Posterior vena cava (tissue), 2 donors: ENCODE measurements around the gene RNF8. TPM values are rescaled to one million over a fixed set of nuclear protein-coding genes. Genes with fewer than 3 reads are reported as not detected.
"Not testable (repeated sequence)": the region's sequence is repeated elsewhere in the genome, so short reads cannot be mapped to it uniquely, and the experiment has no call there.

ENCODE experiments used
- DNase-seq: peaks from one replicate; pipeline ENCODE4 v3.0.0-alpha.2; 2020; ENCODE audit warnings: low spot score
- intact Hi-C, 2 donors: fragments of 100-400 bp; cut with DNase I; formaldehyde crosslinking; loops; one replicate each; pipeline versions ENCODE4 v1.14.1 to v1.14.2; 2022 to 2023
- total RNA-seq, 2 donors: library from RNA; stranded (reverse); fragmentation: NEBNext Ultra II Directional; extraction: Animal tissue kit (Norgen Biotek cat#: 25700); gene quantifications; one replicate each; pipeline ENCODE4 v1.2.1, GENCODE V29; 2021
- donor health status: DM: yes; HTN: yes; CAD: no.
- donor health status: DM: yes; HTN: yes; CAD: no.

The RNF8 gene
- total RNA-seq, 2 donors from 2014 or later, result 13.6 to 14.0 TPM

GRCh38 chr6:37319156-37319555 is 34.6 kb upstream of the RNF8 start:
- intact Hi-C loops, result loop anchor here in 1 of 2 donors (10.0 kb wide), 1 partner anchor 376 kb away; the partner anchor contains the start of gene MDGA1

GRCh38 chr6:37319856-37320480 is 33.8 kb upstream of the RNF8 start:
- intact Hi-C loops, result loop anchor here in 1 of 2 donors (10.0 kb wide), 1 partner anchor 375 kb away; the partner anchor contains the start of gene MDGA1
- DNase-seq, result no peak

More at GRCh38 chr6:37319156-37319555, 34.6 kb upstream of the RNF8 start:
- DNase-seq, result no peak

- DNase-seq, result no peak
- intact Hi-C loops, result no loop called here
Observed at GRCh38 chr6:37320646-37321045, 33.1 kb upstream of the RNF8 start.

GRCh38 chr6:37321101-37321500 is 32.7 kb upstream of the RNF8 start:
- no peak for DNase-seq
- intact Hi-C loops, result no loop called here

GRCh38 chr6:37321516-37322415 is 32.0 kb upstream of the RNF8 start:
- DNase-seq, result no peak
- intact Hi-C loops, result no loop called here

- intact Hi-C loops, result no loop called here
- DNase-seq, result no peak
Observed at GRCh38 chr6:37323580-37323979, 30.2 kb upstream of the RNF8 start.

- intact Hi-C loops, result no loop called here
- DNase-seq, result no peak
Observed at GRCh38 chr6:37324131-37325033, 29.4 kb upstream of the RNF8 start.

- intact Hi-C loops, result not testable (repeated sequence)
Observed at GRCh38 chr6:37330345-37330744, 23.4 kb upstream of the RNF8 start.

GRCh38 chr6:37331047-37331446 is 22.7 kb upstream of the RNF8 start:
- intact Hi-C loops, result no loop called here
- no peak for DNase-seq

More at GRCh38 chr6:37330345-37330744, 23.4 kb upstream of the RNF8 start:
- DNase-seq, result not testable (repeated sequence)

- DNase-seq, result no peak
- intact Hi-C loops, result no loop called here
Observed at GRCh38 chr6:37332894-37333293, 20.9 kb upstream of the RNF8 start.

- DNase-seq, result no peak
- intact Hi-C loops, result no loop called here
Observed at GRCh38 chr6:37334047-37334446, 19.7 kb upstream of the RNF8 start.

GRCh38 chr6:37338317-37338716 is 15.5 kb upstream of the RNF8 start:
- DNase-seq, intact Hi-C loops: not testable (repeated sequence)

- intact Hi-C loops, result no loop called here
- no peak for DNase-seq
Observed at GRCh38 chr6:37338745-37339255, 15.0 kb upstream of the RNF8 start.

- DNase-seq, result no peak
- intact Hi-C loops, result no loop called here
Observed at GRCh38 chr6:37339741-37340638, 13.8 kb upstream of the RNF8 start.

GRCh38 chr6:37340639-37340943 is 13.2 kb upstream of the RNF8 start:
- intact Hi-C loops, result no loop called here
- no peak for DNase-seq

- no peak for DNase-seq
- intact Hi-C loops, result no loop called here
Observed at GRCh38 chr6:37343248-37343647, 10.5 kb upstream of the RNF8 start.

- intact Hi-C loops, result no loop called here
- no peak for DNase-seq
Observed at GRCh38 chr6:37344308-37344707, 9.5 kb upstream of the RNF8 start.

- intact Hi-C loops, DNase-seq: not testable (repeated sequence)
Observed at GRCh38 chr6:37345804-37346203, 8.0 kb upstream of the RNF8 start.
